MM.1S (cell line): Measurements from ENCODE around the gene MYCBP.

Experiments
- DNase-seq: peaks from one replicate; pipeline ENCODE4 v3.0.0-alpha.2; 2015
- H2AFZ ChIP-seq: fragments of 300-600 bp; sonication (generic); 2 replicates; pipeline ENCODE4 v1.6.0; 2016; ENCODE audit warnings: antibody characterized with exemption, low read length
- H3F3A ChIP-seq: fragments of 300-600 bp; sonication (generic); 2 replicates; pipeline ENCODE4 v1.6.1; 2016; ENCODE audit warnings: mild to moderate bottlenecking, antibody characterized with exemption, low read length, moderate library complexity, mixed read lengths; ENCODE audit not compliant: insufficient read depth
- H3K27ac ChIP-seq: fragments of 300-600 bp; sonication (generic); 2 replicates; pipeline ENCODE4 v1.5.1; 2016; ENCODE audit warnings: mild to moderate bottlenecking, low read length
- H3K27me3 ChIP-seq: fragments of 300-600 bp; sonication (generic); replicated peaks from 2 replicates; pipeline ENCODE4 v1.6.0; 2016; ENCODE audit warnings: low read length; ENCODE audit not compliant: insufficient read depth
- H3K36me3 ChIP-seq: fragments of 300-600 bp; sonication (generic); replicated peaks from 2 replicates; pipeline ENCODE4 v1.6.1; 2016; ENCODE audit warnings: mild to moderate bottlenecking, low read length, mixed read lengths; ENCODE audit not compliant: insufficient read depth
- H3K4me1 ChIP-seq: fragments of 300-600 bp; sonication (generic); 2 replicates; pipeline ENCODE4 v1.6.1; 2016; ENCODE audit warnings: low read length, mixed read lengths
- H3K4me2 ChIP-seq: fragments of 300-600 bp; sonication (generic); 2 replicates; pipeline ENCODE4 v1.6.0; 2016; ENCODE audit warnings: low read depth, low read length
- H3K4me3 ChIP-seq: fragments of 300-600 bp; sonication (generic); 2 replicates; pipeline ENCODE4 v1.5.1; 2016; ENCODE audit warnings: low read length, mixed read lengths
- H3K79me2 ChIP-seq: fragments of 300-600 bp; sonication (generic); 2 replicates; pipeline ENCODE4 v1.6.1; 2016; ENCODE audit warnings: mixed run types, low read length, mixed read lengths
- H3K9ac ChIP-seq: fragments of 300-600 bp; sonication (generic); 2 replicates; pipeline ENCODE4 v1.6.1; 2016; ENCODE audit warnings: low read length, mixed read lengths
- H3K9me2 ChIP-seq: fragments of 300-600 bp; sonication (generic); replicated peaks from 2 replicates; pipeline ENCODE4 v1.6.1; 2016; ENCODE audit warnings: mild to moderate bottlenecking, low read length, mixed read lengths; ENCODE audit not compliant: insufficient read depth
- H3K9me3 ChIP-seq: fragments of 300-600 bp; sonication (generic); replicated peaks from 2 replicates; pipeline ENCODE4 v1.6.1; 2016; ENCODE audit warnings: mild to moderate bottlenecking, low read length, mixed read lengths; ENCODE audit not compliant: insufficient read depth
- H4K20me1 ChIP-seq: fragments of 300-600 bp; sonication (generic); 2 replicates; pipeline ENCODE4 v1.6.1; 2016; ENCODE audit warnings: mild to moderate bottlenecking, low read length, moderate library complexity, mixed read lengths; ENCODE audit not compliant: insufficient read depth
- CTCF ChIP-seq: fragments of 300-600 bp; sonication (generic); IDR thresholded peaks from 2 replicates; pipeline ENCODE4 v1.5.1; 2016; ENCODE audit warnings: antibody characterized with exemption, low read length, mixed read lengths
- EZH2 ChIP-seq: fragments of 300-600 bp; sonication (generic); optimal IDR thresholded peaks from 2 replicates; pipeline ENCODE3; 2017; ENCODE audit warnings: low read depth, mild to moderate bottlenecking, antibody characterized with exemption, low read length, mixed read lengths
- EZH2phosphoT487 ChIP-seq: fragments of 300-600 bp; sonication (generic); IDR thresholded peaks from 2 replicates; pipeline ENCODE4 v1.6.1; 2018; ENCODE audit warnings: antibody characterized with exemption, low read length

The MYCBP gene

GRCh38 chr1:38812981-38813380 lies 60.2 kb downstream of the MYCBP start:
- Histone ChIP-seq H4K20me1 (no peaks in the 10 kb centered on the region), H3K27me3 (no peaks in the 10 kb centered on the region), H3K4me2 (no peak overlapping the region), H3K9me2 (no peaks in the 10 kb centered on the region), H3F3A (peaks cover 10% of the 10 kb centered on the region), H3K79me2 (no peaks in the 10 kb centered on the region), H3K9me3 (no peaks in the 10 kb centered on the region), H3K36me3 (no peaks in the 10 kb centered on the region), H3K9ac (no peak overlapping the region), H3K4me3 (no peak overlapping the region), H3K27ac (no peak overlapping the region), H3K4me1 (0 out of 2 replicates have a peak, but pooled peaks cover 9% of the 10 kb centered on the region), H2AFZ (no peak overlapping the region)
- TF ChIP-seq EZH2 (no peak), CTCF (no peak), EZH2phosphoT487 (no peak)
- no peak for DNase-seq
